Coronary artery (tissue), 2 donors: ENCODE data around the gene RALGPS1.

Experiments used
- DNase-seq: peaks from one replicate; pipeline ENCODE4 v3.0.0-alpha.2; 2017; ENCODE audit warnings: low spot score
- H3K27ac ChIP-seq, 2 donors: fragments of 200-600 bp; sonication (generic); one replicate each; pipeline ENCODE4 v1.5.1; 2016 to 2019
- H3K4me3 ChIP-seq: fragments of 200-600 bp; sonication (generic); 2 replicates; pipeline ENCODE4 v1.5.1; 2016; ENCODE audit warnings: mild to moderate bottlenecking, moderate library complexity
- TF ChIP-seq, protein P1 (sequence below): fragments of 200-600 bp; sonication (generic); IDR thresholded peaks from one replicate; pipeline ENCODE4 v1.5.1; 2019; ENCODE audit warnings: antibody characterized with exemption

The RALGPS1 gene

GRCh38 chr9:127197186-127197860, 282.7 kb downstream of the RALGPS1 start:
- Histone ChIP-seq H3K27ac (peak overlapping the region; percentile 25 to 72), H3K4me3 (no peak overlapping the region)
- DNase-seq = no peak
- TF ChIP-seq, protein P1, sequence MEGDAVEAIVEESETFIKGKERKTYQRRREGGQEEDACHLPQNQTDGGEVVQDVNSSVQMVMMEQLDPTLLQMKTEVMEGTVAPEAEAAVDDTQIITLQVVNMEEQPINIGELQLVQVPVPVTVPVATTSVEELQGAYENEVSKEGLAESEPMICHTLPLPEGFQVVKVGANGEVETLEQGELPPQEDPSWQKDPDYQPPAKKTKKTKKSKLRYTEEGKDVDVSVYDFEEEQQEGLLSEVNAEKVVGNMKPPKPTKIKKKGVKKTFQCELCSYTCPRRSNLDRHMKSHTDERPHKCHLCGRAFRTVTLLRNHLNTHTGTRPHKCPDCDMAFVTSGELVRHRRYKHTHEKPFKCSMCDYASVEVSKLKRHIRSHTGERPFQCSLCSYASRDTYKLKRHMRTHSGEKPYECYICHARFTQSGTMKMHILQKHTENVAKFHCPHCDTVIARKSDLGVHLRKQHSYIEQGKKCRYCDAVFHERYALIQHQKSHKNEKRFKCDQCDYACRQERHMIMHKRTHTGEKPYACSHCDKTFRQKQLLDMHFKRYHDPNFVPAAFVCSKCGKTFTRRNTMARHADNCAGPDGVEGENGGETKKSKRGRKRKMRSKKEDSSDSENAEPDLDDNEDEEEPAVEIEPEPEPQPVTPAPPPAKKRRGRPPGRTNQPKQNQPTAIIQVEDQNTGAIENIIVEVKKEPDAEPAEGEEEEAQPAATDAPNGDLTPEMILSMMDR = no peak

DNA sequence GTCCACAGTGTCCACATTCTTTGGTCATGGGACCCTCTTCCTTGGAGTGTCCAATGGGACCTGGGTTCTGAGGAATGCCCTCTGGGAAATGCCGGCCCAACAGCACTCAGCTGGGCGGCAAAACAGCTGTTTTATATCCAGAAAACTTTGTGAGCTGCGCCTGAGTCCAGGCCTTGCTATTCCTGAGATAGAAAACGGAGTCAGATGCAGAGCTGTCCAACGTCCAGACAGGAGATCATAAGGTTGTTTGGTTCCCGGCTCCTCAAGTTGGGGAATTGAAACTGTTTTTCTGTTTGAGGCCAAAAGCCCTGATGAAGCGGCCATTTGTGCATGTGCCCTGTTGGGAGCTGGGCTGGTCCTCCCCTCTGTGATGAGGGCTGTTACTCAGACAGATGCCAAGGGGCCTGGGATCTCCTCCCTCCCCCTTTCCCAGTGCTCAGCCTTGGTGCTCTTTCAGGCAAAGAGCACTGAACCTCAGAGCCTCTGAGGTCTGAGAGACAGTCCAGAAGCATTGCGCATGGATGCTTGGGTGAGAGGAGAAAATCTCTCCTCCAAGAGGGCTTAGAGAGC, 283.4 kb downstream of the RALGPS1 start:
- TF ChIP-seq, protein P1 = no peak
- DNase-seq = no peak
- H3K27ac ChIP-seq = peak overlapping the region; percentile 25 to 72

DNA sequence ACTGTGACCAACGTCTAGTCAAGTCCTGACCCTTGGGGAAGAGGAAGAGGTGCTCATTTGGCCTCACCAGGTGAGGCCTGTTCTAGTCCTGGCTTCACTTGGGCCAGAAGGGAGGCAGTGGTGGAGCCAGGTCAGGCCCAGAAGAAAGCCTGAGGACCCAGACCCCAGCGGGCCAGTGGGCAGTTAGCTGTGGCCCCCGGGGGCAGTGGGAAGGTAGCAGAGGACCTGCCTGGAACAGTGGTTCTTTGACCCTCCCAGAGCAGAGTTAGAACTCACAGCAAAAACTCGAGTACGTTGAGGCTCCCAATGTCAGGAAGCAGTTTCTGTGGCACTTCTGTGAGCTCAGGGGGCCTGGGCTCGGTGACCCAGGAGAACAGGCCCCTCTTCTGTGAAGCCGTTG, 284.0 kb downstream of the RALGPS1 start:
- TF ChIP-seq, protein P1 = no peak
- Histone ChIP-seq H3K27ac (peak overlapping the region; percentile 25 to 72), H3K4me3 (no peak overlapping the region)
- DNase-seq = no peak

More for the DNA sequence above, 283.4 kb downstream of the RALGPS1 start:
- no peak overlapping the region for H3K4me3 ChIP-seq

GRCh38 chr9:127199001-127199791, 284.6 kb downstream of the RALGPS1 start:
- peak overlapping the region in 1 of 2 donors; percentile 25 for H3K27ac ChIP-seq
- no peak for DNase-seq
- no peak overlapping the region for H3K4me3 ChIP-seq
- TF ChIP-seq, protein P1 = peak; percentile 93

- TF ChIP-seq, protein P1 = no peak
- Histone ChIP-seq H3K27ac (no peak overlapping the region), H3K4me3 (no peak overlapping the region)
- DNase-seq = no peak
Observed at GRCh38 chr9:127200106-127200862, 285.7 kb downstream of the RALGPS1 start.

GRCh38 chr9:127201071-127201541, 286.5 kb downstream of the RALGPS1 start:
- H3K27ac ChIP-seq = no peak overlapping the region
- DNase-seq = no peak
- TF ChIP-seq, protein P1 = no peak
- no peak overlapping the region for H3K4me3 ChIP-seq
